Left ventricle myocardium inferior (tissue), 1 donor: ENCODE data around the gene TNS3. TPM values are rescaled to one million over a fixed set of nuclear protein-coding genes. Genes with fewer than 3 reads are reported as not detected.
A peak's percentile ranks its signal among the peaks of the same experiment; 100 is the strongest.

Source experiments
- DNase-seq: peaks from one replicate; pipeline ENCODE4 v3.0.0-alpha.2; 2020
- H3K27ac ChIP-seq: fragments of 200-600 bp; replicated peaks from 2 replicates; pipeline ENCODE4 v1.8.0; 2021
- H3K27me3 ChIP-seq: fragments of 200-600 bp; 2 replicates; pipeline ENCODE4 v1.8.0; 2021; ENCODE audit warnings: low read depth
- H3K36me3 ChIP-seq: fragments of 200-600 bp; 2 replicates; pipeline ENCODE4 v1.8.0; 2021
- H3K4me1 ChIP-seq: fragments of 200-600 bp; 2 replicates; pipeline ENCODE4 v1.8.0; 2021
- H3K4me3 ChIP-seq: fragments of 200-600 bp; 2 replicates; pipeline ENCODE4 v1.8.0; 2021; ENCODE audit warnings: mild to moderate bottlenecking, moderate library complexity
- H3K9me3 ChIP-seq: fragments of 200-600 bp; replicated peaks from 2 replicates; pipeline ENCODE4 v1.8.0; 2021
- CTCF ChIP-seq: fragments of 200-600 bp; IDR thresholded peaks from 2 replicates; pipeline ENCODE4 v1.8.0; 2021; ENCODE audit warnings: antibody characterized with exemption, mild to moderate bottlenecking, borderline replicate concordance
- intact Hi-C: fragments of 100-400 bp; cut with micrococcal nuclease; formaldehyde crosslinking; loops from one replicate; pipeline ENCODE4 v1.11.0; 2022
- total RNA-seq: library from RNA; stranded (reverse); fragmentation: NEBNext Ultra II Directional; extraction: Animal tissue kit (Norgen Biotek cat#: 25700); gene quantifications from one replicate; pipeline ENCODE4 v1.2.1, GENCODE V29; 2021
- donor health status: DM: no; HTN: yes; CAD: no; lungs with severe emphysema.

TNS3 gene
- total RNA-seq, 1 donor from 2014 or later: 40.6 TPM

DNA sequence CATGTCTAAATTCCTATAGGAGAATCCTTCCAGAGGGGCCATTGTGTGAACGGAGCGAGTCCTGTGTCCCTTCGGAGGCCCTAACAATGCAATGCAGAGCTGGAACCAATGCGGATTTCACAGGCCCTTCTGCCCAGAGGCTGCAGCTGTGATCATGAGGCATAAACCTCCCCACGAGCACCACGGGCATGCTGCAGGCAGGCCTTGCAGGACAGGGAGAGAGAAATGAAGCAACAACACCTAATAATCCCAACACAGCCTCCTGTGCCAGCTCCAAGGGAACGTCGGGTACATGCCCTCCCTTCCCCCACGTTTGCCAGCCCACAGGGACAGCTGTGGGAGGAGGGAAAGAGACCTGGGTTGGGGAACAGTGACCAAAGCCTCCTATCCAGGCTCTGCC, 74.4 kb downstream of the TNS3 start:
- H3K4me1 ChIP-seq: peaks cover 54% of the 10 kb centered on the region
- no peak for TF ChIP-seq CTCF
- peak overlapping the region; percentile 41 for H3K27ac ChIP-seq
- no peak for DNase-seq
- intact Hi-C loops: no loop called here
- no peaks in the 10 kb centered on the region for H3K27me3 ChIP-seq
- H3K36me3 ChIP-seq: no peaks in the 10 kb centered on the region
- no peaks in the 10 kb centered on the region for H3K9me3 ChIP-seq
- no peak overlapping the region for H3K4me3 ChIP-seq

GRCh38 chr7:47506382-47507339, 75.2 kb downstream of the TNS3 start:
- no peaks in the 10 kb centered on the region for H3K27me3 ChIP-seq
- intact Hi-C loops: no loop called here
- no peaks in the 10 kb centered on the region for H3K36me3 ChIP-seq
- no peaks in the 10 kb centered on the region for H3K9me3 ChIP-seq
- peaks cover 54% of the 10 kb centered on the region for H3K4me1 ChIP-seq
- no peak overlapping the region for H3K4me3 ChIP-seq
- no peak for TF ChIP-seq CTCF
- peak overlapping the region; percentile 41 for H3K27ac ChIP-seq
- DNase-seq: no peak

GRCh38 chr7:47505312-47506007, 76.5 kb downstream of the TNS3 start:
- no peaks in the 10 kb centered on the region for H3K9me3 ChIP-seq
- H3K36me3 ChIP-seq: no peaks in the 10 kb centered on the region
- H3K27me3 ChIP-seq: no peaks in the 10 kb centered on the region
- intact Hi-C loops: no loop called here
- peaks cover 62% of the 10 kb centered on the region for H3K4me1 ChIP-seq
- no peak overlapping the region for H3K27ac ChIP-seq
- TF ChIP-seq CTCF: no peak
- H3K4me3 ChIP-seq: no peak overlapping the region
- no peak for DNase-seq

DNA sequence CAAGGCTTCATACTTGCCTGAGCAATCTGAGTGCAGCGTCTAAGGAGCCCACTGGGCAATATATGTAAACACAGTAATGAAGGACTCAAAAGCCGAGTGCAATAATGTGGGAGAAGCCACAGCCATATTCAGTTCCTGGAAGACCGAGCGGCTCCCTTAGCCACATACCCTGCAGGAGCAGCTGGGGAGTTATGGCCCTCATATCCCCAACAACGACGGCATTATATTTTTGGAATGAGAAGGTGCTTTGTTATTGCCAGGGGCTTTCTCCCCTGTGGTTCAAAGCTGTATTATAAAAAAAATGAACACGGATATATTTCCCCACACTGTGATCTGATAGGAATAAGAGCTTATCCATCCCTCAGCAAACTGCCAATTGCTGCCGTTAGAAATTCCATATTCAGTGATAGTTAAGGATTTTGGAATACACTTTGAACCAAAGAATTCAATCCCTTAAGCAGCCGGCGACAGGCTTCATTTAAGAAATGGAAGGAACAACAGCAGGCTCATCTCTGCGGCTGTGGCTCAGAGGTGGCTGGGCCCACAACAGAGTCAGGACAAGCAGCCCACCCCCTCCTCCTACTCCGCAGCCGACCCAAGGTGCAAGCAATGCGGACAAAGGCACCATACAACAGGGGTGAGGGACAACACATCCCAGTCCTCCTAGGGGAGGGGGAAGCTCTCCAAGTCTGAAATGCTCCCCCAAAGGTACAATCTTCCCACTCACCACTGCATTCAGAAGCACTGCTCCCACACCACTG, 77.2 kb downstream of the TNS3 start:
- H3K36me3 ChIP-seq: no peaks in the 10 kb centered on the region
- intact Hi-C loops: no loop called here
- H3K4me1 ChIP-seq: peaks cover 68% of the 10 kb centered on the region

More for the DNA sequence above, 77.2 kb downstream of the TNS3 start:
- Histone ChIP-seq H3K4me3 (no peak overlapping the region), H3K9me3 (no peaks in the 10 kb centered on the region), H3K27ac (no peak overlapping the region), H3K27me3 (no peaks in the 10 kb centered on the region)
- no peak for DNase-seq
- TF ChIP-seq CTCF: no peak
